Fibroblast of skin of left quadriceps (primary cell): Measurements from ENCODE around the gene PLPPR1.

ENCODE experiments used
- DNase-seq, 2 experiments: peaks; one replicate each; pipeline ENCODE4 v3.0.0-alpha.2; 2013; ENCODE audit warnings: low read depth in 2 of 2

The PLPPR1 gene

GRCh38 chr9:101342595-101342994 lies 314.1 kb downstream of the PLPPR1 start:
- DNase-seq = no peak

GRCh38 chr9:101350285-101350684 lies 321.8 kb downstream of the PLPPR1 start:
- no peak for DNase-seq

GRCh38 chr9:101352892-101353463 lies 324.5 kb downstream of the PLPPR1 start:
- DNase-seq = no peak

- no peak for DNase-seq
These were observed 325.2 kb downstream of the PLPPR1 start for GRCh38 chr9:101353683-101354082.

GRCh38 chr9:101354143-101354764 lies 325.7 kb downstream of the PLPPR1 start:
- no peak for DNase-seq

- no peak for DNase-seq
These were observed 326.5 kb downstream of the PLPPR1 start for GRCh38 chr9:101354765-101355708.

- no peak for DNase-seq
These were observed 328.1 kb downstream of the PLPPR1 start for GRCh38 chr9:101356619-101357018.

GRCh38 chr9:101359679-101360078 lies 331.2 kb downstream of the PLPPR1 start:
- DNase-seq = no peak

- DNase-seq = no peak
These were observed 332.1 kb downstream of the PLPPR1 start for GRCh38 chr9:101360647-101361046.

GRCh38 chr9:101362450-101362849 lies 333.9 kb downstream of the PLPPR1 start:
- DNase-seq = no peak

- DNase-seq = peak; percentile 70 to 75
These were observed 336.7 kb downstream of the PLPPR1 start for GRCh38 chr9:101365181-101365580.

GRCh38 chr9:101366038-101366756 lies 337.7 kb downstream of the PLPPR1 start:
- DNase-seq = peak; percentile 39 to 42

GRCh38 chr9:101367323-101367722 lies 338.8 kb downstream of the PLPPR1 start:
- DNase-seq = no peak

GRCh38 chr9:101369286-101369685 lies 340.8 kb downstream of the PLPPR1 start:
- peak; percentile 31 to 38 for DNase-seq

- no peak for DNase-seq
These were observed 341.5 kb downstream of the PLPPR1 start for GRCh38 chr9:101369884-101370531.

- no peak for DNase-seq
These were observed 343.3 kb downstream of the PLPPR1 start for GRCh38 chr9:101371813-101372212.

- no peak for DNase-seq
These were observed 344.0 kb downstream of the PLPPR1 start for GRCh38 chr9:101372327-101373118.
